22Rv1 (cell line): ENCODE data around the gene OBP2A.

Source experiments
- H3K27ac ChIP-seq: fragments of 450-650 bp; 2 replicates; pipeline ENCODE4 v1.5.1; 2017
- ZFX ChIP-seq: fragments of 450-650 bp; IDR thresholded peaks from 2 replicates; pipeline ENCODE4 v1.6.1; 2017; ENCODE audit warnings: antibody characterized with exemption, borderline replicate concordance
- TF ChIP-seq, protein P1 (sequence below): fragments of 450-650 bp; IDR thresholded peaks from 2 replicates; pipeline ENCODE4 v1.5.1; 2017; ENCODE audit warnings: mild to moderate bottlenecking

The OBP2A gene

GRCh38 chr9:135574943-135575342 is 29.0 kb downstream of the OBP2A start:
- TF ChIP-seq, protein P1, sequence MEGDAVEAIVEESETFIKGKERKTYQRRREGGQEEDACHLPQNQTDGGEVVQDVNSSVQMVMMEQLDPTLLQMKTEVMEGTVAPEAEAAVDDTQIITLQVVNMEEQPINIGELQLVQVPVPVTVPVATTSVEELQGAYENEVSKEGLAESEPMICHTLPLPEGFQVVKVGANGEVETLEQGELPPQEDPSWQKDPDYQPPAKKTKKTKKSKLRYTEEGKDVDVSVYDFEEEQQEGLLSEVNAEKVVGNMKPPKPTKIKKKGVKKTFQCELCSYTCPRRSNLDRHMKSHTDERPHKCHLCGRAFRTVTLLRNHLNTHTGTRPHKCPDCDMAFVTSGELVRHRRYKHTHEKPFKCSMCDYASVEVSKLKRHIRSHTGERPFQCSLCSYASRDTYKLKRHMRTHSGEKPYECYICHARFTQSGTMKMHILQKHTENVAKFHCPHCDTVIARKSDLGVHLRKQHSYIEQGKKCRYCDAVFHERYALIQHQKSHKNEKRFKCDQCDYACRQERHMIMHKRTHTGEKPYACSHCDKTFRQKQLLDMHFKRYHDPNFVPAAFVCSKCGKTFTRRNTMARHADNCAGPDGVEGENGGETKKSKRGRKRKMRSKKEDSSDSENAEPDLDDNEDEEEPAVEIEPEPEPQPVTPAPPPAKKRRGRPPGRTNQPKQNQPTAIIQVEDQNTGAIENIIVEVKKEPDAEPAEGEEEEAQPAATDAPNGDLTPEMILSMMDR, result no peak
- TF ChIP-seq ZFX, result no peak
- H3K27ac ChIP-seq, result no peak overlapping the region

GRCh38 chr9:135575995-135576631 is 30.2 kb downstream of the OBP2A start:
- no peak overlapping the region for H3K27ac ChIP-seq
- TF ChIP-seq, protein P1, result no peak
- no peak for TF ChIP-seq ZFX

DNA sequence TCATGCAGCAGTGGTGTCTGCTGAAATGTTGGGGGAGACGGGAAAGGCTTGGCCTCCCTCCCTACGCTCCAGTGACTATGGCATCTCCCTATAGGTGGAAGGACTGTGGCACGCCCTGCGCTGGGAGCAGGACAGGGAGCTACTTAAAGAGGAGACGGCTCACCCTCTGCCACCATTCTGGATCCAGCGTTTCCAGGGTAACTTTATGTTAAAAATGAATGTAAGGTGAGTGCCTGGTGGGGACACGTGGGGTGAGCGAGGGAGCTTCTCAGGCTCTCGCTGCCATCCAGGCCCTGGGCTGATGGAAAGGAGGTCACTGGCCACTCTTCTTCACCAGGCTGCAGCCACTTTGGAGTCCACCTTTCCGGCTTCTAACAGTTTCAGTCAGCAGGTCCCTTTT is 31.3 kb downstream of the OBP2A start:
- H3K27ac ChIP-seq, result no peak overlapping the region
- TF ChIP-seq, protein P1, result no peak

DNA sequence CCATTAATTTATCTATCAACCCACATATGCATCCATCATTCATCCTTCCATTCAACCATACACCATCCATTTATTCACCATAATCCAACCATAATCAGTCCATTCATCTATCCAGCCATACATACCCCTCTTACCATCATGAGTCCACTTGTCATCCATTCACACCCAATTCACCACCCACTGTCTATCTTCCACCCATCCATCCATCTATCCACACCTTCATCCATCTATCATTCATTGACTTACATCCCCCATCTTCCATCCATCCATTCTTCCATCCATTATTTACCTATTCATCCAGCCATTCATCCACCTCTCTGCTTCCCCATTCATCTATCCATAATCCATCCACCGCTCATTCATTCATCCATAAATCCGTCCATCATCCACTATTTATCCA is 33.4 kb downstream of the OBP2A start:
- TF ChIP-seq, protein P1, result no peak
- TF ChIP-seq ZFX, result no peak

GRCh38 chr9:135579889-135580660 is 34.1 kb downstream of the OBP2A start:
- TF ChIP-seq, protein P1, result no peak
- TF ChIP-seq ZFX, result no peak
- no peak overlapping the region for H3K27ac ChIP-seq

More for the DNA sequence above, 33.4 kb downstream of the OBP2A start:
- no peak overlapping the region for H3K27ac ChIP-seq

DNA sequence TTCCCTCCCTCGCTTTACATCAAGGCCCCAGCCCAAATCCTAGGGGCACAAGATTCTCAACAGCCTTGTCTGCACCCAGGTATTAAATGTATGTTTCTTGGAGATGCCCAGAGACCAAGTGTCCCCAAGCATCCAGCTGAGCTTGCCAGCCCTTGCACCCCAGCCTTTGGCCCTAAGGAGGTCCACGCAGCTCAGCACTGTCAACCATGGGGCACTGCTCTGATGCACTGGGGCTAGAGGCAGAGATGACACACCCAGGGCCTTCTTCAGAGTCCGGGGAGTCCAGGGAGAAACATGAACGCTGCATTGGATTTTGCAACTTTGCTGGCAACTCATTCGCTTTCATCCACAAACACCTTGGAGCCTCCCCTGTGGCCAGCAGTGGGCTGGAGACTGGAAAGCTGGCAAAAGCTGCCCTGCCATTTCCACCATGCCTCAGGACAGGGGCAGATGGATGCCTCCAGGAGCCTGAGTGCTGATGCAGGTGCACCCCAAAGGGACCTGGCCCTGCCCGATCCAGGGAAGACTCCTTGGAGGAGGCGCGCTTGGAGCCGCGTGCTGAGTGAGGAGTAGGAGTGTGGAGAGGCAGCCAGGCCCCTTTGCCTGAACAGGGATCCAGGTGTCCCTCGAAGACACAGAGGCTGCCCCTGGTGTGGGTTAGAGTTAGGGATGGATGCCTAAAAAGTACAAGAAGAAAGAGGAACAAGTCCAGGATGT is 34.9 kb downstream of the OBP2A start:
- no peak for TF ChIP-seq ZFX
- TF ChIP-seq, protein P1, result no peak
- H3K27ac ChIP-seq, result no peak overlapping the region
